Measurements from ENCODE around the gene OR14A16.

The OR14A16 gene, protein sequence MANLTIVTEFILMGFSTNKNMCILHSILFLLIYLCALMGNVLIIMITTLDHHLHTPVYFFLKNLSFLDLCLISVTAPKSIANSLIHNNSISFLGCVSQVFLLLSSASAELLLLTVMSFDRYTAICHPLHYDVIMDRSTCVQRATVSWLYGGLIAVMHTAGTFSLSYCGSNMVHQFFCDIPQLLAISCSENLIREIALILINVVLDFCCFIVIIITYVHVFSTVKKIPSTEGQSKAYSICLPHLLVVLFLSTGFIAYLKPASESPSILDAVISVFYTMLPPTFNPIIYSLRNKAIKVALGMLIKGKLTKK

DNA sequence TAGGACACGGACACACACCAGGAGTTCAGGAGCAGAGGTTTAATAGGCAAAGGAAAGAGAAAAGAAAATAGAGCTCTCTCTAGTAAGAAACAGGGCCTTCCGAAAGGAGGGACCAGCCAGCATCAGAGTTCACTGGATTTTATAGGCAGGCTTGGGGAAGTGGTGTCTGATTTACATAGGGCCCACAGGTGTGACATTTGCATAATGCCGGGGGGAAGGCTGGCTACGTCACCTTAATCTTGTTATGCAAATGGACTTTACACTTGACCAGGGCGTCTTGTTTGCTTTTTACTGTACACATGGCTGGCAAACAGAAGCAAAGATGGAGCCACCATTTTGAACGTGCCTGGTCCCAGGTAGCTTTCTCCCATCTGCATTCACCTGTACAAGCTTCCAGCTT is at the start of gene OR14A16:
Gene OR14A16 (minus strand): TSS at position 97 of the 400 bp plus-strand sequence. CDS start 8,390 bp downstream, outside the sequence.
- DNase-seq (ENCODE audit: extremely low read depth in 1 of 2, low read depth in 1 of 2), result no peak

DNA sequence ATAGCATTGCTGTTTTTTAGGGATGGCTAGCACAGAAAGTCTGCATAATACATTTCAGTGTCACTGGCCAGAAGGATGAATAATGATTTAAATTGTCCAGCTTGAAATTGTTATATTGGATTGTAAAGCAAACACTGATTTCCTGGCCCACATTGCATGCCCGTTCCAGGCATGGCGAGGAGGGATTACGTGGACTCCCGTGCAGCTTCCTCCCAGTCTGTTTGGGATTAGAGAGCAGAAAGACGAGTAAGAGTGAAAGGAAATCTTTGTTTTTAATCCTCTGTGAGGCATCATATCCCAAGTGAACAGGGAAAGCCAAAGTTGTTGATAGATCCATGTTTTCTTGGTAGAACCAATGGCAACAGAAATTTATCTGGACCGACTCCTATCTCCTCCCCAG is 41.5 kb upstream of the OR14A16 start:
- DNase-seq (ENCODE audit: extremely low read depth in 1 of 2, low read depth in 1 of 2), result no peak

DNA sequence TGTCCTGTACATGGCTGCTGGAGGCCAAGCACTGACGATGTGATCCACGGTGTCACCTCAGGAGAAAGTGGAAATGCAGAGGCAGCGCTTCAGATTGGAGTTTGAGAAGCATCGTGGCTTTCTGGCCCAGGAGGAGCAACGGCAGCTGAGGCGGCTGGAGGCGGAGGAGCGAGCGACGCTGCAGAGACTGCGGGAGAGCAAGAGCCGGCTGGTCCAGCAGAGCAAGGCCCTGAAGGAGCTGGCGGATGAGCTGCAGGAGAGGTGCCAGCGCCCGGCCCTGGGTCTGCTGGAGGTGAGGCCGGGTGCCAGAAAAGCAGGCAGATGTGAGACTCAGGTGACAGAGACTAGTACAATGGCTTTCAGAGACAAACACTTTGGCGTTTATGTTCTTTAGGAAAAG is 40.7 kb upstream of the OR14A16 start:
- no peak for DNase-seq (ENCODE audit: extremely low read depth in 1 of 2, low read depth in 1 of 2)

DNA sequence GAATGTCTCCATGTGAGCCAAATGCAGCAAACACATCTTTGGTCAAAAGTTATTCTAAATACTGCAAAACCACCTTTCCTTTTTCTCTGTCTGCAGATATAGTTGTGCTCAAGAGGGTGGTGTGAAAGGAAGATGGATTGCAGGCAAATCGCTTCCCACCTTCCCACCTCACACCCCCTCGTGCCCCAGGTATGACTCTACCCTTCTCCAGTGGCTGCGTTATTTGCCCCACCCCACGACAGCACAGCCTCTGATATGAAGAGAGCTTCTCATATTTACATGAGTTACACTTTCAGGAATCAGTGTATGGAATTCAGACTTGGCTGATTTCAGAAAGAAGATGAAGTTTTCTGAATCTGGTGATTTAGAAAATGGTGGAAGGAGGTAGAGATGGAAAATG is 38.8 kb upstream of the OR14A16 start:
- DNase-seq (ENCODE audit: extremely low read depth in 1 of 2, low read depth in 1 of 2), result no peak

DNA sequence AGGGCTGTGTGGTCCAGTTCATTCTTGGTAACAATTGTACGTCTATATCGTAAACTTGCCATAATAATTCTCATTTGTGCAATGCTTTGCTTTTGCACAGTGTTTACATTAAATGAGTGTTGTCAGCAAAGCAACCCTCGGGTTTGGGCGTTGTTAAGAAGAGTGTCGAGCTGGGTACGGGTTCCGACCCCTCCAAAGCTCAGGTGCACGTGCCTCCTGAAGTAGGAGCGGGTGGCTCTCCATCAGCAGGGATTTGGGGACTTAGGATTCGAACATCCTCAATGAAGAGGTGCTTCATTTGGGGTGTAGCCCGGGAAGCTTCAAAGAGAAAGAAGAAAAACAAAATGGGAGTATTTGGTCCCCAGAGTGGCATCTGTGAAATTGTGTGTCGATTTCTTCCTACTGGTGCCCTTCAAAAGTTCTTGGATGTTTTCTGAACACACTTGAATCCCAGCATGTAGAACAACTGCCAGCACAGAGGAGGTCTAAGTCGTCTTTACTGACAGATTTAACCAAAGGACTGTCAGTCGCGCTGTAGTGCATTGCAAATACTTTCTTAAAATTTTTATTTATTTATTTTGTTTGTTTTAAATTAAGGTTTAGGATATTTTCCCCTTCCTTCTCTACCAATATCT is 34.2 kb upstream of the OR14A16 start:
- no peak for DNase-seq (ENCODE audit: extremely low read depth in 1 of 2, low read depth in 1 of 2)

DNA sequence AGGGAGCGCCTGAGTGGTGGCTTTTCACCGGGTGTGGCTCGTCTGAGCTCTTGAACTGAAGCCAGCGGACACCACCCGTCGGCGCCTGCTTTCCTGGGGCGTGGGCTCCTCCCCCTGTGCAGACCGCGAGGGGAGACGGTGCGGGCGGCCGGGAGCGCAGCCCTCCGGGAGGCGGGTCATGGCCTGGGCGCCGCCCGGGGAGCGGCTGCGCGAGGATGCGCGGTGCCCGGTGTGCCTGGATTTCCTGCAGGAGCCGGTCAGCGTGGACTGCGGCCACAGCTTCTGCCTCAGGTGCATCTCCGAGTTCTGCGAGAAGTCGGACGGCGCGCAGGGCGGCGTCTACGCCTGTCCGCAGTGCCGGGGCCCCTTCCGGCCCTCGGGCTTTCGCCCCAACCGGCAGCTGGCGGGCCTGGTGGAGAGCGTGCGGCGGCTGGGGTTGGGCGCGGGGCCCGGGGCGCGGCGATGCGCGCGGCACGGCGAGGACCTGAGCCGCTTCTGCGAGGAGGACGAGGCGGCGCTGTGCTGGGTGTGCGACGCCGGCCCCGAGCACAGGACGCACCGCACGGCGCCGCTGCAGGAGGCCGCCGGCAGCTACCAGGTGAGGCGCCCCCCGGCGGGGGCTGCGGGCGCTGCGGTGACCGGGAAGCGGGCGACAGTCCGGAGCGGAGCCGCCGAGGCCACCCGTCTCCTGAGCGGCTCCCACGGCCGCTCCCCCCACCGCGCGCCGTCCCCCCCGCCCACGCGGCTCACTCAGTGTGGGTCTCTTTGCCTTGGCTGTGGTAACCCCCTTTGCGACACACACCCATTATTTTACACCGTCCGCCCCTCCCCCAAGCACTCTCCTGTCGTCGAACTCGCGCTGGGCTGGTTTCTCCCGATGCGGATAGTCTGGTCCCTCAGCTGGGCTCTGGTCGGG is 33.4 kb upstream of the OR14A16 start, which contains the start of gene TRIM58:
Gene TRIM58 (plus strand): TSS at position 119 of the 916 bp plus-strand sequence. CDS start 60 bp downstream, at position 179.
- DNase-seq (ENCODE audit: extremely low read depth in 1 of 2, low read depth in 1 of 2), result peak in 1 of 2 donors; percentile 2

DNA sequence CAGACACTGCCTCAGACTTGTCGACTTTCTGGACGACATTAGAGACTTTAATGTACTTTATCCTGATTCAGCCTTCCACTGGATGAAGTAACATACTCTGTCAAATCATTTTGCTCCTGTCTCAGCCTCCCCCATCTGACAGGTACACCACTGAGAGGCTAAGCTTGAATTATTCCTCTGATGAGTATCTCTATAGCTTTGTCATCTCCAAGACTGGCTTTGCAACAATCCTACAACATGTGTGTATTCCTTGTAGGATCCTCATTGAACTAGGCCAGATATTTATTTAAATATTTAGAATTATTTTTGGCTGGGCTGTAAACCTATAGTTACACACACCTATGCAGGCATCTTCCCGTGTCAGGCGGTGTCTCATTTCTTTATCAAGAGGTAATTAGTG is 32.0 kb upstream of the OR14A16 start:
- DNase-seq (ENCODE audit: extremely low read depth in 1 of 2, low read depth in 1 of 2), result no peak

DNA sequence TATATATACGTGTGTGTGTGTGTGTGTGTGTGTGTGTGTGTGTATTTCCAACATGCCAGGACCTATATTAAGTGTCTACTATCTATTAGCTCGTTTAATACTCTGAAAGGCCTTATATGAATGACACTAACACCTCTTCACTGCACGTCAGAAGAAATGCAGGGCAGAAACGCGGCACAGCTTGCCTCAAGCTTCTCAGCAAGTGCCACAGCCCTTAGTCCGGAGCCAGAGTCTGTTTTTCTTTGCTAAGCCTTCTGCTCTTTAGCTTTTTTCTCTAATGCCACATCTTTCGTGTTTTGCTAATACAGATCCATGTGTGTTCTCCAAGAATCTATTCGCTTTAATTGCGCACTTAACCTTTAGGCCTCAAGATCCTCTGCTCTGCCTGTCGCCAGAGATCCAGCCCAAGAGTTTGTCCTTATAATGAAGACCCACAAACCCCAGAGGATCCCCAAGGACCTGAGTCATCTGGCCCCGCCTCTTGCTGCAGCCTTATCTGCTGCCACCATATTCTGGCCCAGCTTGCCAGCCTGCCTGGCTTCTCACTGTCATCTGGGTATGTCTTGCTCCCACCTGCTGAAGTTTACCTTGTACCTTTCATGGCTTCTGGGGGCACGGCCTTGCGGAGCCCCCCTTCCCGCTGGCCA is 31.1 kb upstream of the OR14A16 start:
- DNase-seq (ENCODE audit: extremely low read depth in 1 of 2, low read depth in 1 of 2), result no peak

DNA sequence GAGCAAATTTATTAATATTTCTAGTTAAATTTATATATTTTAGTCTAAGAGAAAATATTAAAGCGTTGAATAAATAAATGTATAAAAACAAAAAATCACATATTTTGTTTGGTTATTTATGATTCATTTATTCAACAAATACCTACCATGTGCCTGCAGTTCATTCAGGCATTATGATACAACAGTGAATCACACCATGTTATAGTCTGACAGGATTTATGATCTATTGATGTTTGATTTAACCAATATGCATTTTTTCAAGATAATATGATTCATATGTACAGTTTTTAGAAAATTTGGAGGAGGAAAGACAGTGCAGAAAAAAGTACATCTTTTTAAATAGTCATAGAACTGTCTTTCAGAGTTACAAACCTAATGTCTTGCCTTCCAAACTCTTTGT is 25.7 kb upstream of the OR14A16 start:
- DNase-seq (ENCODE audit: extremely low read depth in 1 of 2, low read depth in 1 of 2), result no peak

DNA sequence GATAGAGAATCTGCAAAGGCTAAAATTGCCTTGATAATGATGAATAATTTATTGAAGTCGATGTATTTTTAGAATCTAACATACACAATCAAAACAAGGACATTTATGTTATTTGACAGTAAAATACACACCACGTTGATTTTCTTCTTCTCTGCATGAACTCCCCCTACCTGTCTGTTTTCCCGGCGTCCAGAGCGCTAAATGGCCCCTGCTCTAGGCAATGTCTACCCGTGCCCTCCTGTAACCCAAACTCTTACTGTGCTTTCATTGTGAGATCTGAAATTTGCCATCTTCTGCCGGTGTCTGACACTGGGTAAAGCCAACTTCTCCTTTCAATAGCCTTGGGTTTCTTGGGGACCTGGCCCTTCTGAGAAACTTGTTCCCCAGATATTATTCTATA is 24.4 kb upstream of the OR14A16 start:
- DNase-seq (ENCODE audit: extremely low read depth in 1 of 2, low read depth in 1 of 2), result no peak

DNA sequence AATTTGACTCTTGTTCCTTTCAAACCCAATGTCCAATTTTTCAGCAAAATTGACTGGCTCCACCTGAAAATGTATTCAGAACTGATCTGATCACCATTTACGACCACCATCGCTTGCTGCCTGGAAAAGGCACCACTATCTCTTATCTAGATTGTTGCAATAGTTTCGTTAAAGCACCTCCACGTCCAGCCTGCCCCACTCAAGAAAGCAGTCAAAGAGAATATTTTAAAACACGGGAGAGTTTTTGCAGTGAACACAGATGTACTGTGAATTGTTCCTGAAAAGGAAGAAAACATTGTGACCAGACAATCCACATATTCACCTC is 21.7 kb upstream of the OR14A16 start:
- DNase-seq (ENCODE audit: extremely low read depth in 1 of 2, low read depth in 1 of 2), result no peak

DNA sequence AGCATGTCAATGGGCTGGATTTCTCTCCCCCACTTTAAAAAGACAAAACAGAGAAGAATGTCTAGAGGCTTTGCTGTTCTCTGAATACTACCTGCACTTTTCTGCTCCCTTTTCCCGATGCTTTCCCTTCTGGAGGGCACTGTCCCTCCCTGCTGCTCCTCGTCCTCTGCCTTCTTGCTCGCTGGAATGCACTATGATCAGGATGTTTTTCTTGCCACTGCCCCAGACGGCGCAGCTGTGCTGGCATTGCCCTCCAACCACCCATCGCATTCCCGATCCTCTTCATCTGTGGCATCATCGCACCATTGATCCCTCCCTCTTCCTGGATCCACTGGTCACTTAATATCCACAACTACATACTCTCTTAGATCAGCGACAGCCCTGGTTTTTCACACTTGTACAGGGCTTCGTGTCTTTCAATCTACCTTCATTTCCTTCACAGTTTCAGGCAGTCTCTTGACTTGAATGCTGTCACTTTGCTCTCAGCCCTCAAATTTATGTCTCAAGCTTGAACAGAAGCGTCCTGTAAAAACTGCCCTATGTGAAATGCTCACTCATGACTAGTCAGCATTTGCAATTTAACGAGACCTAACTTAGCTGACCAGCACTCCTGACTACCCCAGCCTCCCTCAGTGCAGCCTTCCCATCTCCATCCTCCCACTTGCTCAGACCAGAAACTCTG is 21.2 kb upstream of the OR14A16 start:
- no peak for DNase-seq (ENCODE audit: extremely low read depth in 1 of 2, low read depth in 1 of 2)

DNA sequence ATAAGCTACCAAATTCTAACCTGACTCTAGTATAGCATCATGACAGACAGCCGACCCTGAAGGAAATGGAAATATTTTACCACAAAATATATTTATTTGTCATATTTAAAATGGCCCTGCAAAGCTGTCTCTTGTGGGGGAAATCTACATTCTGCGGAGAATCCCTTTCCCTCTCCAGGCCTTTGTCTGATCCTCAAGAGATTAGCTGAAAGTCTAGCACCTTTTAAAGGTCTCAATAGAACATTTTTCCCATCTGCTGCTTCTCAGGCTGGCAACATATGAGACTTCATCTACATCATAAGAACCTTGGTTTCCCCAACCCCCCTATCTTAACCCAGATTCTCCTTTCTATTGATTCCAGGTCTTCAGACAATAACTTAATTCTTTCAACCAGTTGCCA is 19.5 kb upstream of the OR14A16 start:
- DNase-seq (ENCODE audit: extremely low read depth in 1 of 2, low read depth in 1 of 2), result no peak

DNA sequence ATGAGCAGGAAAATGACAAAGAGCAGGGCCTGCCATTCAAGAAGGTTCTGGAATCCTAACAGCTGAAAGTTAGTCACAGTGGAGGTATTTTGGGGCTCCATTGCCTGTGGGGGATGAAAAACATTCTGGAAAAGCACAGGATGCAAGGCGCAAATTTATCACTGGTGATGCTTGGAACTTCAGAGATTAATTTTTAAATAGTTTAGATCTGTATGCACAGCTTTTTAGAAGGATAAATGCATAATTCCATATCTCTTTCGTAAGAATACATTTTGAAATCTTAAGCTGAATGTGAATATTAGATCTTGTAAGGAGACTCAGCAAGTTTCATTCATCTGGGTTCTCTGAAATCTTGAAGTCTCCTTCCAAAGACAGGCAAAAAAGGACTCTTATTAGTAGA is 17.9 kb upstream of the OR14A16 start, which contains the start of gene OR11L1:
Gene OR11L1 (minus strand): TSS at position 101 of the 400 bp plus-strand sequence. CDS start 0 bp downstream, at position 101.
- no peak for DNase-seq (ENCODE audit: extremely low read depth in 1 of 2, low read depth in 1 of 2)

DNA sequence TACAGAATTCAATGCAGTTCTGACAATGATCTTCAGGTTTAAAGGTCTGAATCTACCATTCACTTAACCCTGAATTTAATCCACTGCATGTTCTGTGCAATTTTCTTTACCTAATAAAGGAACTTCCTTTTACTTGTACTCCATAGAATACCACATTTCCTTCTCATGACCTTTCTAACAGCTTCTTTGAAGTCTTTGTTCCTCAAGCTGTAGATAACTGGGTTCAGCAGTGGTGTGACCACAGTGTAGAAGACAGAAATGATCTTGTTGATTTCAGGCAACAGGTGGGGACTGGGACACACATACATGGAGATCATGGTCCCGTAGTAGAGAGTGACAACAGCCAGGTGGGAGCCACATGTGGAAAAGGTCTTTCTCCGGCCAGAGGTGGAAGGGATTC is 16.9 kb upstream of the OR14A16 start:
- no peak for DNase-seq (ENCODE audit: extremely low read depth in 1 of 2, low read depth in 1 of 2)

DNA sequence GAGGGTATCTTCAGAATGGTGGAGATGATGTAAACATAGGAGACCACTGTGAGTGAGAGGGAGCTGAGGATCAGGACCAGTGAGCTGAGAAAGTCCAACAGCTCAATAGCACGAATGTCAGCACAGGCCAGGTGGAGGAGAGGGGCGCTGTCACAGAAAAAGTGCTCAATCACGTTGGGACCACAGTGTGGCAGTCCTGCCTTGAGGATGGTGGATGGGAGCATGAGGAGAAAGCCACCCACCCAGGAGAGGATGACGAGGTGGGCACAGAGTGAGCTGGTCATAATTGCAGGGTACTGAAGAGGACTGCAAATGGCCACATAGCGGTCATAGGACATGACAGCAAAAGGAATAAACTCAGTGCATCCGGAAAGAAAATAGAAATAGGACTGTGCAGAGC is 9.7 kb upstream of the OR14A16 start:
- no peak for DNase-seq (ENCODE audit: extremely low read depth in 1 of 2, low read depth in 1 of 2)

DNA sequence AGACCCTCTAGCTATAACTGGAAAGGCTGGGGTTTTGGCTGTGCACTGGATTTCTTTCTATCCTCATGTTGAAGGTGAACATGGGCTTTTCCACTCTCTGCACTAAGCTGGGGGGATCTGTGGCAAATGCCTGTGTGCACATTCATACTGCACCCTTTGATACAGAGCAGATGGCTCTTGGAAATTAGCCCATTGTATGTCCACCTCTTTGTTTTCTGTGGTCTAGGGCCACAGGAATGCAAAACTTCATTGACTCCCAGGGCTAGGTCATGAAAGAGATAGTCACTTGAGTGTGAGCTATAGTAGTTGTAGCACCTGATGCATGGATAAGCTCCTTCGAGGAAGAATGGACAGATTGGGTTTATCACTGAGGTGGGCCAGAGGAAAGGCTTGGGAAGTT is 5.7 kb upstream of the OR14A16 start:
- DNase-seq (ENCODE audit: extremely low read depth in 1 of 2, low read depth in 1 of 2), result no peak

DNA sequence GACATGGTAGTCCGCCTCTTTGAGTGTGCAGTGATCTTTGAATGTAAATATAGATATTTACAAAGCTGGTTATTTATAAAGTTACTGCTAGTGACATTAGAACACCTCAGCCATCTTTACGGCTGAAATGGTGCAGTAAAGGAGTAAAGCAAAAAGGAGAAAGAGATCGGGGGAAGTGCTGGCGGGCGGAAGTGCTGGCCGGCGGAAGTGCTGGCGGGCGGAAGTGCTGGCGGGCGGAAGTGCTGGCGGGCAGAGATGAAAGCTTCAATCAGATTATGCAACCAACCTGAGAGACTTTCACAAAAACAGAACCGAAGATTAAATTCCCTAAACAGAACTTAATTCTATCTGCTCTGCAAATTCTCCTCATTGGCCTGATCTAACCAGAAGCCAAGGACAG is 1.4 kb upstream of the OR14A16 start:
- no peak for DNase-seq (ENCODE audit: extremely low read depth in 1 of 2, low read depth in 1 of 2)

DNA sequence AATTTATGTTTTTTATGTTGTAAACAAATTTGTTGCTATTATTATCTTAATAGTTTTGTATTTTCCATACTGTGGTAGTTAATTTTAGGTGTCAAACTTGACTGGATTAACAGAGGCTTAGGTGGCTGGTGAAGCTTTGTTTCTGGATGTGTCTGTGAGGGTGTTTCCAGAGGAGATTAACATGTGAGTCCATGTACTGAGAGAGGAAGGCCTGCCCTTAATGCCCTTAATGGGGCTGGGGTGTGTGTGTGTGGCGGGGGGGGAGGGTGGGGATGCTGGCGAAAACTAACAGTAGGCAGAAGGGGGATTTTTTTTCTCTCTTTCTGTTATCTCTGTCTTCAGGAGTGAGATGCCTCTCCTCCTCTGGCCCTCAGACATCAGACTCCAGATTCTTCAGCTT is 1.9 kb downstream of the OR14A16 start:
- no peak for DNase-seq (ENCODE audit: extremely low read depth in 1 of 2, low read depth in 1 of 2)

DNA sequence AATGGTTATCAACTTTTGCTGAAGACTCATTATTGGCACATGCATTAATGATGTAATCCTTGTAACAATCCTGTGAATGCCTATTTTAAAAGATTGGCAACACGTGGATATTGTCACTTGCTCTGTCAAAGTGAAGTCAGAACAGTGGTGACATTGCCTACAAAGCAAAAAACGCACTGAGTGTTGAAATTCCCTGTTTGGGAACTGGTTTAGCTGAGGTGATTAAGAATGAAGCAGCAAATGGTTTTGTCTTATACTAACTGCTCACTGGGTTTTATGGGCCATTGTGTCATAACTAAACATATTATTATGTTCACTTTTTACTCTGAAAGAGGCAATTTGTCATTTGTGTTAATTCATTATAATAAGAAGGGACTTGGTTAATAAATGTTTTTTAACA is 11.3 kb downstream of the OR14A16 start:
- DNase-seq (ENCODE audit: extremely low read depth in 1 of 2, low read depth in 1 of 2), result no peak

DNA sequence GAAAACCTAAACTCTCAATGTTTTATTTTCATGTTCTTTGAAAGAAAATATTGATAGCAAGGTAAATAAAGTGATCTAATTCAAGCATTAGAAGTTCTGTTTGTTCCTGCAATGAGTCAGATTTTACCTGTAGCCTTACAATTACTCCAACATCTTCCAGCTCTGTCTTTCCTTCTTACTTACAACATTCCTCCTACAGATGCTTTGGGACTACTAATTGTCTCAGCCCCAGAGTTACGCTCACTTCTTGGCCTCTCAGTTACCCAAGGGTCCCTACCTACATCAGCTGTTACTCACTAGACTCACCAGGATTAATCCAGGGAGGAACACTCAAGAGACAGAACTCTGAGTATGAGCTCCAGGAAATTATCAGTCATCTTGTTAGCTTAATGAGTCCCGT is 26.4 kb downstream of the OR14A16 start:
- DNase-seq (ENCODE audit: extremely low read depth in 1 of 2, low read depth in 1 of 2), result no peak
